Body of pancreas (tissue), 4 donors: ENCODE results near the gene SYNGR2.

ENCODE experiments used
- POLR2A ChIP-seq, 3 donors: fragments of 450-650 bp; IDR thresholded peaks; one replicate each; pipeline ENCODE4 v1.6.1; 2016; ENCODE audit warnings: antibody characterized with exemption in 3 of 3, mild to moderate bottlenecking in 2 of 3
- TF ChIP-seq, protein P1 (sequence below), 7 experiments: fragments of 450-650 bp in 4 of 7; fragments of 200-600 bp in 3 of 7; sonication (generic) in 3 of 7; IDR thresholded peaks; one replicate each; pipeline ENCODE4 v1.5.1; 2016 to 2019; ENCODE audit warnings: antibody characterized with exemption in 7 of 7

DNA sequence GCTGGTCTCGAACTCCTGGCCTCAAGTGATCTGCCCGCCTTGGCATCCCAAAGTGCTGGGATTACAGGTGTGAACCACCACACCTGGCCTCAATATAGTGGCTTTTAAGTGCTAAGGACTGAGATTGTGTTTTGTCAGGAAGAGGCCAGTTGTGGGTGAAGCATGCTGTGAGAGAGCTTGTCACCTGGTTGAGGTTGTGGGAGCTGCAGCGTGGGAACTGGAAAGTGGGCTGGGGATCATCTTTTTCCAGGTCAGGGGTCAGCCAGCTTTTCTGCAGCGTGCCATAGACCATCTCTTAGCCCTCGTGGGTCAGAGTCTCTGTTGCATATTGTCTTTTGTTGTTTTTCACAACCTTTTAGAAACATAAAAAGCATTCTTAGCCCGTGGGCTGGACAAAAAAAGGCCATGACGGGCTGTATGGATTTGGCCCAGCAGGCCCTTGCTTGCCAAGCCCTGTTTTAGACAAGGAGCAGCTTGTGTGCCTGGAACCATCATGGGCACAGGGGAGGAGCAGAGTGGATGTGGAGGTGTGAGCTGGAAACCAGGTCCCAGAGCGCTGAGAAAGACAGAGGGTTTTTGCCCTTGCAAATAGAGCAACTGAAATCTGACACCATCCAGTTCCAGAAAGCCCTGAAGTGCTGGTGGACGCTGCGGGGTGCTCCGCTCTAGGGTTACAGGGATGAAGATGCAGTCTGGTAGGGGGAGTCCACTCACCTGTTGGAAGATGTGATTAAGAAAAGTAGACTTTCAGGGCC, 51.2 kb downstream of the SYNGR2 start:
- TF ChIP-seq, protein P1, sequence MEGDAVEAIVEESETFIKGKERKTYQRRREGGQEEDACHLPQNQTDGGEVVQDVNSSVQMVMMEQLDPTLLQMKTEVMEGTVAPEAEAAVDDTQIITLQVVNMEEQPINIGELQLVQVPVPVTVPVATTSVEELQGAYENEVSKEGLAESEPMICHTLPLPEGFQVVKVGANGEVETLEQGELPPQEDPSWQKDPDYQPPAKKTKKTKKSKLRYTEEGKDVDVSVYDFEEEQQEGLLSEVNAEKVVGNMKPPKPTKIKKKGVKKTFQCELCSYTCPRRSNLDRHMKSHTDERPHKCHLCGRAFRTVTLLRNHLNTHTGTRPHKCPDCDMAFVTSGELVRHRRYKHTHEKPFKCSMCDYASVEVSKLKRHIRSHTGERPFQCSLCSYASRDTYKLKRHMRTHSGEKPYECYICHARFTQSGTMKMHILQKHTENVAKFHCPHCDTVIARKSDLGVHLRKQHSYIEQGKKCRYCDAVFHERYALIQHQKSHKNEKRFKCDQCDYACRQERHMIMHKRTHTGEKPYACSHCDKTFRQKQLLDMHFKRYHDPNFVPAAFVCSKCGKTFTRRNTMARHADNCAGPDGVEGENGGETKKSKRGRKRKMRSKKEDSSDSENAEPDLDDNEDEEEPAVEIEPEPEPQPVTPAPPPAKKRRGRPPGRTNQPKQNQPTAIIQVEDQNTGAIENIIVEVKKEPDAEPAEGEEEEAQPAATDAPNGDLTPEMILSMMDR (IDR thresholded peaks at IDR 0.05), result no peak
- no peak for TF ChIP-seq POLR2A (IDR thresholded peaks at IDR 0.05)
